HEK293 (cell line): Measurements from ENCODE around the gene EDN1.

ENCODE experiments used
- CTCF ChIA-PET: fragments of 350-600 bp; formaldehyde crosslinking; extraction: SDS; loops from one replicate; lab custom pipeline; 2021; ENCODE audit warnings: antibody characterized with exemption; lab: Yijun Ruan, JAX
- POLR2A ChIA-PET: fragments of 300-600 bp; formaldehyde crosslinking; extraction: SDS; loops from one replicate; lab custom pipeline; 2020; ENCODE audit warnings: antibody characterized with exemption, inconsistent platforms; lab: Yijun Ruan, JAX
- H3K27ac ChIP-seq: fragments of 200-500 bp; sonication (Bioruptor generic); 2 replicates; pipeline ENCODE4 v1.5.1; 2014; ENCODE audit warnings: low read depth, low read length, control low read depth, inconsistent platforms; ENCODE audit errors: extremely low read depth
- H3K36me3 ChIP-seq, 2 experiments: fragments of 200-500 bp in 1 of 2; sonication (Bioruptor generic) in 1 of 2; 1 replicate in 1 of 2; 2 replicates in 1 of 2; pipeline ENCODE4 v1.5.1; 2014 to 2017; ENCODE audit warnings: inconsistent platforms in 2 of 2, low read length in 2 of 2; ENCODE audit not compliant: control insufficient read depth in 2 of 2, insufficient read depth in 1 of 2
- H3K4me1 ChIP-seq: fragments of 200-500 bp; sonication (Bioruptor generic); 2 replicates; pipeline ENCODE4 v1.5.1; 2014; ENCODE audit warnings: mild to moderate bottlenecking, low read length, inconsistent platforms; ENCODE audit not compliant: control insufficient read depth, insufficient read depth
- H3K4me3 ChIP-seq: 2 replicates; pipeline ENCODE4 v1.5.1; 2011; ENCODE audit warnings: low read depth, mild to moderate bottlenecking, control low read depth, low read length, moderate library complexity
- H3K9me3 ChIP-seq: fragments of 200-500 bp; sonication (Bioruptor generic); 2 replicates; pipeline ENCODE4 v1.5.1; 2014; ENCODE audit warnings: low read depth, low read length, inconsistent platforms; ENCODE audit not compliant: control insufficient read depth, insufficient read depth
- AEBP2 ChIP-seq: fragments of 450-650 bp; formaldehyde crosslinking; IDR thresholded peaks from 2 replicates; pipeline ENCODE4 v1.5.1; 2016; ENCODE audit warnings: missing biosample characterization, missing genetic modification characterization, borderline replicate concordance
- CTCF ChIP-seq: fragments of 450-650 bp; formaldehyde crosslinking; IDR thresholded peaks from 2 replicates; pipeline ENCODE4 v1.5.1; 2016; ENCODE audit warnings: missing biosample characterization, missing genetic modification characterization
- GFI1B ChIP-seq: fragments of 450-650 bp; formaldehyde crosslinking; IDR thresholded peaks from 2 replicates; pipeline ENCODE4 v1.5.1; 2016; ENCODE audit warnings: missing biosample characterization, missing genetic modification characterization
- GLI4 ChIP-seq: fragments of 450-650 bp; formaldehyde crosslinking; IDR thresholded peaks from 2 replicates; pipeline ENCODE4 v1.5.1; 2016; ENCODE audit warnings: missing biosample characterization, missing genetic modification characterization
- KLF16 ChIP-seq: fragments of 450-650 bp; formaldehyde crosslinking; IDR thresholded peaks from 2 replicates; pipeline ENCODE4 v1.5.1; 2017; ENCODE audit warnings: missing biosample characterization, missing genetic modification characterization
- MEIS1 ChIP-seq: sonication (generic); formaldehyde crosslinking; IDR thresholded peaks from 2 replicates; pipeline ENCODE4 v1.8.1; 2022; ENCODE audit warnings: missing genetic modification reagents, mild to moderate bottlenecking, borderline replicate concordance
- MYNN ChIP-seq: fragments of 450-650 bp; formaldehyde crosslinking; IDR thresholded peaks from 2 replicates; pipeline ENCODE4 v1.5.1; 2016; ENCODE audit warnings: missing biosample characterization, missing genetic modification characterization, borderline replicate concordance
- PRDM1 ChIP-seq: fragments of 450-650 bp; formaldehyde crosslinking; IDR thresholded peaks from 2 replicates; pipeline ENCODE4; 2016; ENCODE audit warnings: missing biosample characterization, missing genetic modification characterization
- REPIN1 ChIP-seq: fragments of 450-650 bp; formaldehyde crosslinking; IDR thresholded peaks from 2 replicates; pipeline ENCODE4 v1.5.1; 2017; ENCODE audit warnings: missing biosample characterization, missing genetic modification characterization, low read depth
- ZBTB6 ChIP-seq: fragments of 450-650 bp; formaldehyde crosslinking; IDR thresholded peaks from 2 replicates; pipeline ENCODE4 v1.5.1; 2017; ENCODE audit warnings: missing biosample characterization, missing genetic modification characterization
- ZFP37 ChIP-seq: fragments of 450-650 bp; formaldehyde crosslinking; IDR thresholded peaks from 2 replicates; pipeline ENCODE4 v1.5.1; 2016; ENCODE audit warnings: missing biosample characterization, missing genetic modification characterization
- ZNF133 ChIP-seq: fragments of 450-650 bp; formaldehyde crosslinking; IDR thresholded peaks from 2 replicates; pipeline ENCODE4 v1.5.1; 2016; ENCODE audit warnings: missing biosample characterization, missing genetic modification characterization
- ZNF16 ChIP-seq: fragments of 450-650 bp; formaldehyde crosslinking; IDR thresholded peaks from 2 replicates; pipeline ENCODE4 v1.5.1; 2016; ENCODE audit warnings: low read depth, missing biosample characterization, missing genetic modification characterization
- ZNF19 ChIP-seq: fragments of 450-650 bp; formaldehyde crosslinking; IDR thresholded peaks from 2 replicates; pipeline ENCODE4; 2016; ENCODE audit warnings: missing biosample characterization, missing genetic modification characterization, low read depth
- ZNF2 ChIP-seq: fragments of 450-650 bp; formaldehyde crosslinking; IDR thresholded peaks from 2 replicates; pipeline ENCODE4 v1.5.1; 2016; ENCODE audit warnings: missing biosample characterization, missing genetic modification characterization
- ZNF214 ChIP-seq: fragments of 450-650 bp; formaldehyde crosslinking; IDR thresholded peaks from 2 replicates; pipeline ENCODE4 v1.5.1; 2017; ENCODE audit warnings: missing biosample characterization, mild to moderate bottlenecking, missing genetic modification characterization, borderline replicate concordance
- ZNF23 ChIP-seq: fragments of 450-650 bp; formaldehyde crosslinking; IDR thresholded peaks from 2 replicates; pipeline ENCODE4 v1.5.1; 2016; ENCODE audit warnings: missing biosample characterization, missing genetic modification characterization, borderline replicate concordance
- ZNF37A ChIP-seq: fragments of 450-650 bp; IDR thresholded peaks from 2 replicates; pipeline ENCODE4 v1.5.1; 2018; ENCODE audit warnings: missing biosample characterization, missing genetic modification characterization
- ZNF433 ChIP-seq: fragments of 450-650 bp; formaldehyde crosslinking; IDR thresholded peaks from 2 replicates; pipeline ENCODE4 v1.5.1; 2016; ENCODE audit warnings: missing biosample characterization, missing genetic modification characterization, low read depth
- ZNF449 ChIP-seq: fragments of 450-650 bp; formaldehyde crosslinking; IDR thresholded peaks from 2 replicates; pipeline ENCODE4 v1.5.1; 2017; ENCODE audit warnings: missing biosample characterization, mild to moderate bottlenecking, missing genetic modification characterization, moderate library complexity
- ZNF473 ChIP-seq: fragments of 450-650 bp; formaldehyde crosslinking; IDR thresholded peaks from 2 replicates; pipeline ENCODE4 v1.5.1; 2017; ENCODE audit warnings: missing biosample characterization, missing genetic modification characterization
- ZNF501 ChIP-seq: fragments of 450-650 bp; formaldehyde crosslinking; IDR thresholded peaks from 2 replicates; pipeline ENCODE4 v1.5.1; 2016; ENCODE audit warnings: missing biosample characterization, missing genetic modification characterization
- ZNF530 ChIP-seq: fragments of 450-650 bp; formaldehyde crosslinking; IDR thresholded peaks from 2 replicates; pipeline ENCODE4 v1.5.1; 2016; ENCODE audit warnings: low read depth, missing biosample characterization, missing genetic modification characterization
- ZNF549 ChIP-seq: fragments of 450-650 bp; IDR thresholded peaks from 2 replicates; pipeline ENCODE4 v1.5.1; 2018; ENCODE audit warnings: missing biosample characterization, missing genetic modification characterization, mild to moderate bottlenecking, inconsistent platforms, moderate library complexity
- ZNF558 ChIP-seq: fragments of 450-650 bp; formaldehyde crosslinking; IDR thresholded peaks from 2 replicates; pipeline ENCODE4 v1.5.1; 2016; ENCODE audit warnings: missing biosample characterization, missing genetic modification characterization
- ZNF610 ChIP-seq: fragments of 450-650 bp; formaldehyde crosslinking; IDR thresholded peaks from 2 replicates; pipeline ENCODE4 v1.5.1; 2016; ENCODE audit warnings: missing biosample characterization, missing genetic modification characterization, borderline replicate concordance
- ZNF701 ChIP-seq: fragments of 450-650 bp; formaldehyde crosslinking; IDR thresholded peaks from 2 replicates; pipeline ENCODE4 v1.5.1; 2016; ENCODE audit warnings: missing biosample characterization, missing genetic modification characterization
- ZNF777 ChIP-seq: fragments of 450-650 bp; formaldehyde crosslinking; IDR thresholded peaks from 2 replicates; pipeline ENCODE4 v1.5.1; 2017; ENCODE audit warnings: missing biosample characterization, missing genetic modification characterization, borderline replicate concordance
- ZNF830 ChIP-seq: fragments of 450-650 bp; IDR thresholded peaks from 2 replicates; pipeline ENCODE4 v1.5.0; 2018; ENCODE audit warnings: missing biosample characterization, missing genetic modification characterization, low read depth, mild to moderate bottlenecking, moderate library complexity

Gene EDN1

GRCh38 chr6:12265296-12265695 lies 24.9 kb upstream of the EDN1 start:
- POLR2A ChIA-PET: no interaction called here
- no peaks in the 10 kb centered on the region for H3K9me3 ChIP-seq
- no peaks in the 10 kb centered on the region for H3K36me3 ChIP-seq
- CTCF ChIA-PET: interaction anchor here (0.7 kb wide), 1 partner anchor 190 kb away, joined by 3 read pairs; no protein-coding TSS in a partner anchor
- peaks cover 5% of the 10 kb centered on the region; the same call in 1 of the 2 replicates for H3K4me1 ChIP-seq
- H3K4me3 ChIP-seq: no peak overlapping the region
- TF ChIP-seq ZNF549 (tag by site-specific recombination) (no peak), ZNF701 (no peak), ZNF19 (no peak), ZNF16 (tag by site-specific recombination) (no peak), AEBP2 (no peak), GFI1B (tag by site-specific recombination) (no peak), CTCF (no peak), ZNF37A (tag by site-specific recombination) (no peak), ZNF501 (tag by site-specific recombination) (no peak)
- H3K27ac ChIP-seq: no peak overlapping the region

GRCh38 chr6:12265791-12266190 lies 24.4 kb upstream of the EDN1 start:
- no peaks in the 10 kb centered on the region for H3K9me3 ChIP-seq
- no peak overlapping the region for H3K4me3 ChIP-seq
- no peak for TF ChIP-seq REPIN1 (tag by site-specific recombination)
- TF ChIP-seq MYNN: no peak
- TF ChIP-seq ZNF530 (tag by site-specific recombination): no peak
- no peak for TF ChIP-seq ZNF830 (tag by site-specific recombination)
- TF ChIP-seq ZNF2: no peak
- no peak for TF ChIP-seq ZNF433 (tag by site-specific recombination)
- no peak for TF ChIP-seq ZNF558 (tag by site-specific recombination)
- no peak for TF ChIP-seq GLI4 (tag by site-specific recombination)
- TF ChIP-seq PRDM1 (tag by site-specific recombination): no peak
- TF ChIP-seq ZNF133 (tag by site-specific recombination): no peak
- no peak for TF ChIP-seq ZNF610 (tag by site-specific recombination)
- TF ChIP-seq ZNF214 (tag by site-specific recombination): no peak
- no peak for TF ChIP-seq ZNF23
- no peak for TF ChIP-seq ZNF449 (tag by site-specific recombination)
- TF ChIP-seq MEIS1: no peak
- TF ChIP-seq ZBTB6 (tag by site-specific recombination): no peak
- no peak for TF ChIP-seq KLF16
- no peak for TF ChIP-seq ZFP37 (tag by site-specific recombination)
- no peak for TF ChIP-seq ZNF473 (tag by site-specific recombination)
- TF ChIP-seq ZNF777: no peak
- no peaks in the 10 kb centered on the region for H3K36me3 ChIP-seq
- CTCF ChIA-PET: interaction anchor here (0.7 kb wide), 1 partner anchor 156 kb away, joined by 5 read pairs; no protein-coding TSS in a partner anchor
- POLR2A ChIA-PET: no interaction called here
- H3K27ac ChIP-seq: no peak overlapping the region
- H3K4me1 ChIP-seq: peaks cover under 1% of the 10 kb centered on the region; the same call in 1 of the 2 replicates
